Common myeloid progenitor, CD34-positive (primary cell): ENCODE data around the gene FGF23.

Source experiments
- CTCF ChIA-PET: fragments of 350-600 bp; sonication (Branson Sonifier 250); formaldehyde crosslinking; loops from one replicate; lab custom pipeline; 2021; ENCODE audit warnings: antibody characterized with exemption; lab: Charles Lee
- POLR2A ChIA-PET: fragments of 350-600 bp; sonication (Branson Sonifier 250); formaldehyde crosslinking; loops from one replicate; lab custom pipeline; 2021; ENCODE audit warnings: antibody characterized with exemption; lab: Charles Lee
- DNase-seq, 3 donors: peaks; one replicate each; pipeline versions ENCODE4 v3.0.0 to v3.0.0-alpha.2; 2013
- H3K27ac ChIP-seq, 2 experiments: 1 replicate in 1 of 2; 2 replicates in 1 of 2; pipeline ENCODE4 v1.7.0; 2013; ENCODE audit warnings: inconsistent platforms in 2 of 2, low read length in 2 of 2, mild to moderate bottlenecking in 2 of 2, low read depth in 1 of 2, moderate library complexity in 1 of 2; ENCODE audit not compliant: severe bottlenecking in 2 of 2, insufficient read depth in 1 of 2, poor library complexity in 1 of 2
- H3K27me3 ChIP-seq, 5 experiments: replicated peaks in 2 of 5; 1 replicate in 3 of 5; 2 replicates in 2 of 5; pipeline versions ENCODE4 v1.6.1 to v1.7.0; 2013; ENCODE audit warnings: low read length in 4 of 5, mild to moderate bottlenecking in 2 of 5, moderate library complexity in 2 of 5, inconsistent platforms in 1 of 5; ENCODE audit not compliant: insufficient read depth in 5 of 5, control insufficient read depth in 4 of 5
- H3K36me3 ChIP-seq, 4 experiments: 1 replicate in 2 of 4; 2 replicates in 2 of 4; pipeline versions ENCODE4 v1.6.1 to v1.7.0; 2013; ENCODE audit warnings: low read length in 3 of 4, control low read depth in 1 of 4, mild to moderate bottlenecking in 1 of 4; ENCODE audit not compliant: control insufficient read depth in 4 of 4, insufficient read depth in 4 of 4
- H3K4me1 ChIP-seq, 4 experiments: 1 replicate in 3 of 4; 2 replicates in 1 of 4; pipeline versions ENCODE4 v1.6.1 to v1.7.1; 2013; ENCODE audit warnings: low read length in 3 of 4, mild to moderate bottlenecking in 3 of 4, control low read depth in 1 of 4, inconsistent platforms in 1 of 4, moderate library complexity in 1 of 4; ENCODE audit not compliant: control insufficient read depth in 4 of 4, insufficient read depth in 4 of 4; ENCODE audit errors: control extremely low read depth in 1 of 4
- H3K4me3 ChIP-seq, 7 experiments: 1 replicate in 4 of 7; 2 replicates in 3 of 7; pipeline versions ENCODE4 v1.5.1 to v1.7.0; 2013; ENCODE audit warnings: mild to moderate bottlenecking in 7 of 7, low read length in 6 of 7, moderate library complexity in 6 of 7, inconsistent platforms in 2 of 7, low read depth in 2 of 7, control low read depth in 1 of 7; ENCODE audit not compliant: insufficient read depth in 4 of 7, control insufficient read depth in 1 of 7; ENCODE audit errors: extremely low read depth in 1 of 7
- H3K9me3 ChIP-seq, 5 experiments: 1 replicate in 4 of 5; 2 replicates in 1 of 5; pipeline versions ENCODE4 v1.6.1 to v1.7.1; 2013; ENCODE audit warnings: low read length in 4 of 5, mild to moderate bottlenecking in 2 of 5, inconsistent platforms in 1 of 5, low read depth in 1 of 5, moderate library complexity in 1 of 5; ENCODE audit not compliant: control insufficient read depth in 4 of 5, insufficient read depth in 2 of 5; ENCODE audit errors: control extremely low read depth in 1 of 5
- WGBS: methylation state at CpG from one replicate; pipeline ENCODE4 v1.1.5; 2013; ENCODE audit not compliant: insufficient coverage; 5-methylcytosine and 5-hydroxymethylcytosine counted together

FGF23 gene

GRCh38 chr12:4370265-4370664 is 9.2 kb downstream of the FGF23 start:
- H3K27me3 ChIP-seq = peaks cover 0 to 18% (median 11%) of the 10 kb centered on the region in 5 experiments
- WGBS = 96% methylated on average over 24 of the region's 31 CpGs
- H3K36me3 ChIP-seq = no peaks in the 10 kb centered on the region
- H3K9me3 ChIP-seq = no peaks in the 10 kb centered on the region
- DNase-seq = no peak
- H3K27ac ChIP-seq = no peak overlapping the region
- no peaks in the 10 kb centered on the region for H3K4me1 ChIP-seq
- ChIA-PET POLR2A (no interaction called here), CTCF (interaction anchor here (0.6 kb wide), 1 partner anchor 181 kb away, joined by 3 read pairs; no protein-coding TSS in a partner anchor)
- no peak overlapping the region for H3K4me3 ChIP-seq

GRCh38 chr12:4369548-4369947 is 10.0 kb downstream of the FGF23 start:
- no peaks in the 10 kb centered on the region for H3K9me3 ChIP-seq
- H3K36me3 ChIP-seq = no peaks in the 10 kb centered on the region
- CTCF ChIA-PET = interaction anchor here (0.6 to 1.5 kb wide), 2 partner anchors 14 to 182 kb away, joined by 3 read pairs; no protein-coding TSS in a partner anchor
- WGBS = 100% methylated on average over 2 of the region's 4 CpGs
- H3K4me3 ChIP-seq = no peak overlapping the region
- POLR2A ChIA-PET = no interaction called here
- no peaks in the 10 kb centered on the region for H3K4me1 ChIP-seq
- H3K27me3 ChIP-seq = peaks cover 0 to 13% (median 7%) of the 10 kb centered on the region in 5 experiments
- H3K27ac ChIP-seq = no peak overlapping the region
- DNase-seq = no peak

- H3K4me3 ChIP-seq = no peak overlapping the region
- H3K27ac ChIP-seq = no peak overlapping the region
- 100% methylated on average over 2 of the region's 2 CpGs for WGBS
- H3K4me1 ChIP-seq = no peaks in the 10 kb centered on the region
- H3K27me3 ChIP-seq = peaks cover 0 to 13% (median 7%) of the 10 kb centered on the region in 5 experiments
- no peaks in the 10 kb centered on the region for H3K36me3 ChIP-seq
- no peak for DNase-seq
- no peaks in the 10 kb centered on the region for H3K9me3 ChIP-seq
- POLR2A ChIA-PET = no interaction called here
- CTCF ChIA-PET = no interaction called here
These were observed 13.4 kb downstream of the FGF23 start for GRCh38 chr12:4366090-4366489.

- Histone ChIP-seq H3K9me3 (peaks cover 0 to 5% (median 0%) of the 10 kb centered on the region in 5 experiments), H3K36me3 (peaks cover 0 to 11% (median 0%) of the 10 kb centered on the region in 4 experiments), H3K27me3 (no peaks in the 10 kb centered on the region), H3K4me1 (no peaks in the 10 kb centered on the region), H3K4me3 (no peak overlapping the region), H3K27ac (no peak overlapping the region)
- POLR2A ChIA-PET = no interaction called here
- DNase-seq = peak; percentile 34 to 65 (median 48)
- CTCF ChIA-PET = no interaction called here
These were observed 23.5 kb downstream of the FGF23 start for GRCh38 chr12:4356041-4356327.

- Histone ChIP-seq H3K27me3 (no peaks in the 10 kb centered on the region), H3K4me3 (no peak overlapping the region), H3K36me3 (peaks cover 0 to 11% (median 0%) of the 10 kb centered on the region in 4 experiments), H3K9me3 (peaks cover 0 to 5% (median 0%) of the 10 kb centered on the region in 5 experiments), H3K27ac (no peak overlapping the region), H3K4me1 (no peaks in the 10 kb centered on the region)
- peak in 1 of 3 donors; percentile 13 for DNase-seq
- CTCF ChIA-PET = no interaction called here
- POLR2A ChIA-PET = no interaction called here
- WGBS = 98% methylated on average over 3 of the region's 3 CpGs
These were observed 24.1 kb downstream of the FGF23 start for GRCh38 chr12:4355156-4356040.

GRCh38 chr12:4353785-4354208 is 25.7 kb downstream of the FGF23 start:
- no peaks in the 10 kb centered on the region for H3K27me3 ChIP-seq
- H3K36me3 ChIP-seq = peaks cover 0 to 16% (median 0%) of the 10 kb centered on the region in 4 experiments
- H3K4me1 ChIP-seq = no peaks in the 10 kb centered on the region
- H3K27ac ChIP-seq = no peak overlapping the region
- no peak overlapping the region for H3K4me3 ChIP-seq
- H3K9me3 ChIP-seq = no peaks in the 10 kb centered on the region
- ChIA-PET POLR2A (interaction anchor here (1.1 kb wide), 1 partner anchor 404 kb away, joined by 3 read pairs; no protein-coding TSS in a partner anchor), CTCF (interaction anchor here (1.0 kb wide), 1 partner anchor 172 kb away, joined by 3 read pairs; no protein-coding TSS in a partner anchor)
- 38% methylated on average over 2 of the region's 4 CpGs for WGBS
- DNase-seq = peak; percentile 25 to 59 (median 53)

GRCh38 chr12:4346931-4347330 is 32.6 kb downstream of the FGF23 start:
- no peaks in the 10 kb centered on the region for H3K9me3 ChIP-seq
- H3K4me1 ChIP-seq = no peaks in the 10 kb centered on the region
- CTCF ChIA-PET = no interaction called here
- no peak for DNase-seq
- H3K27me3 ChIP-seq = no peaks in the 10 kb centered on the region
- H3K4me3 ChIP-seq = no peak overlapping the region
- POLR2A ChIA-PET = no interaction called here
- H3K27ac ChIP-seq = no peak overlapping the region
- H3K36me3 ChIP-seq = peaks cover 0 to 8% (median 0%) of the 10 kb centered on the region in 4 experiments
